HEK293T (cell line): ENCODE data around the gene CUTC.

Experiments used
- BHLHE40 ChIP-seq: fragments of 450-650 bp; IDR thresholded peaks from 2 replicates; pipeline ENCODE4 v1.6.1; 2016; ENCODE audit warnings: mild to moderate bottlenecking, moderate library complexity, borderline replicate concordance
- FOXM1 ChIP-seq: fragments of 450-650 bp; IDR thresholded peaks from 2 replicates; pipeline ENCODE4 v1.6.1; 2017; ENCODE audit warnings: mild to moderate bottlenecking, borderline replicate concordance
- LEF1 ChIP-seq: fragments of 450-650 bp; IDR thresholded peaks from 2 replicates; pipeline ENCODE4 v1.6.1; 2017; ENCODE audit warnings: mild to moderate bottlenecking, borderline replicate concordance
- SP1 ChIP-seq: fragments of 450-650 bp; IDR thresholded peaks from 2 replicates; pipeline ENCODE4 v1.6.1; 2017

GRCh38 chr10:99732033-99732842, at the start of gene CUTC, which contains the start of gene COX15:
- TF ChIP-seq BHLHE40 (no peak), SP1 (no peak), FOXM1 (no peak), LEF1 (no peak)
